NT2/D1 (cell line): ENCODE data around the gene SARDH.

Source experiments
- SUZ12 ChIP-seq: IDR thresholded peaks from 2 replicates; pipeline ENCODE4 v1.6.1; 2011; ENCODE audit not compliant: insufficient read length, insufficient read depth; ENCODE audit errors: extremely low read depth
- YY1 ChIP-seq: IDR thresholded peaks from 2 replicates; pipeline ENCODE4 v1.6.1; 2011; ENCODE audit not compliant: insufficient read length, insufficient read depth
- ZNF274 ChIP-seq: IDR thresholded peaks from 2 replicates; pipeline ENCODE4 v1.6.1; 2011; ENCODE audit warnings: mild to moderate bottlenecking, low read depth, low read length

- TF ChIP-seq ZNF274, result no peak
- no peak for TF ChIP-seq YY1
- no peak for TF ChIP-seq SUZ12
Observed at GRCh38 chr9:133733796-133734533, 4.2 kb downstream of the SARDH start.
